Activated T-helper 17 cell treated with anti-CD3 and anti-CD28 coated beads, Interleukin-2, amount 50 U/mL, for 72 hours (primary cell): ENCODE data around the gene RGS6. TPM values are rescaled to one million over a fixed set of nuclear protein-coding genes. Genes with fewer than 3 reads are reported as not detected.

ENCODE experiments used
- ATAC-seq: fragments of 150-1000 bp; cut with Tn5 transposase; replicated peaks from 2 replicates; pipeline ENCODE4 v1.10.0; 2021; ENCODE audit warnings: mild to moderate bottlenecking, moderate library complexity
- H3K27ac Mint-ChIP-seq: one replicate; pipeline ENCODE4 v1.8.0; 2022; ENCODE audit warnings: mixed read lengths
- H3K27me3 Mint-ChIP-seq: one replicate; pipeline ENCODE4 v1.8.0; 2022; ENCODE audit warnings: mixed read lengths
- H3K36me3 Mint-ChIP-seq: one replicate; pipeline ENCODE4 v1.8.0; 2022; ENCODE audit warnings: low read depth, mild to moderate bottlenecking, mixed read lengths
- H3K4me1 Mint-ChIP-seq: one replicate; pipeline ENCODE4 v1.8.0; 2022; ENCODE audit warnings: mixed read lengths
- H3K4me3 Mint-ChIP-seq: one replicate; pipeline ENCODE4 v1.8.0; 2022; ENCODE audit warnings: mild to moderate bottlenecking, mixed read lengths
- H3K9me3 Mint-ChIP-seq: one replicate; pipeline ENCODE4 v1.8.0; 2022; ENCODE audit warnings: mixed read lengths
- total RNA-seq, 2 donors: library from RNA; stranded (reverse); gene quantifications; one replicate each; pipeline ENCODE4 v1.2.3, GENCODE V29; 2022

RGS6 gene
- total RNA-seq, 2 donors from 2014 or later = 1.5 to 1.6 TPM

GRCh38 chr14:72525087-72525915 lies 593.1 kb downstream of the RGS6 start:
- Mint-ChIP-seq H3K9me3 (no peaks in the 10 kb centered on the region), H3K36me3 (no peaks in the 10 kb centered on the region), H3K27me3 (peaks cover 4% of the 10 kb centered on the region), H3K27ac (no peak overlapping the region), H3K4me3 (no peak overlapping the region), H3K4me1 (peaks cover 17% of the 10 kb centered on the region)
- ATAC-seq = no peak

- no peak for ATAC-seq
- Mint-ChIP-seq H3K36me3 (no peaks in the 10 kb centered on the region), H3K4me1 (peaks cover 16% of the 10 kb centered on the region), H3K27me3 (peaks cover 4% of the 10 kb centered on the region), H3K27ac (no peak overlapping the region), H3K9me3 (no peaks in the 10 kb centered on the region), H3K4me3 (no peak overlapping the region)
These were observed 595.4 kb downstream of the RGS6 start for GRCh38 chr14:72527591-72527990.

GRCh38 chr14:72528059-72528862 lies 596.0 kb downstream of the RGS6 start:
- Mint-ChIP-seq H3K27me3 (peaks cover 4% of the 10 kb centered on the region), H3K4me3 (no peak overlapping the region), H3K36me3 (no peaks in the 10 kb centered on the region), H3K27ac (peak overlapping the region; percentile 3), H3K4me1 (peaks cover 17% of the 10 kb centered on the region), H3K9me3 (no peaks in the 10 kb centered on the region)
- ATAC-seq = no peak

- no peak overlapping the region for H3K4me3 Mint-ChIP-seq
- peaks cover 4% of the 10 kb centered on the region for H3K9me3 Mint-ChIP-seq
- no peak for ATAC-seq
- no peaks in the 10 kb centered on the region for H3K36me3 Mint-ChIP-seq
- H3K27me3 Mint-ChIP-seq = peaks cover 4% of the 10 kb centered on the region
- H3K27ac Mint-ChIP-seq = no peak overlapping the region
- peaks cover 17% of the 10 kb centered on the region for H3K4me1 Mint-ChIP-seq
These were observed 596.6 kb downstream of the RGS6 start for GRCh38 chr14:72528863-72529175.

GRCh38 chr14:72532686-72533454 lies 600.6 kb downstream of the RGS6 start:
- no peak for ATAC-seq
- H3K4me3 Mint-ChIP-seq = no peak overlapping the region
- peaks cover 28% of the 10 kb centered on the region for H3K4me1 Mint-ChIP-seq
- no peaks in the 10 kb centered on the region for H3K36me3 Mint-ChIP-seq
- H3K27me3 Mint-ChIP-seq = peaks cover 4% of the 10 kb centered on the region
- peaks cover 4% of the 10 kb centered on the region for H3K9me3 Mint-ChIP-seq
- no peak overlapping the region for H3K27ac Mint-ChIP-seq

GRCh38 chr14:72535485-72535884 lies 603.3 kb downstream of the RGS6 start:
- Mint-ChIP-seq H3K4me3 (peak overlapping the region; percentile 1), H3K4me1 (peaks cover 22% of the 10 kb centered on the region), H3K27me3 (no peaks in the 10 kb centered on the region), H3K9me3 (peaks cover 4% of the 10 kb centered on the region), H3K36me3 (no peaks in the 10 kb centered on the region), H3K27ac (no peak overlapping the region)
- peak; percentile 92 for ATAC-seq

- H3K36me3 Mint-ChIP-seq = no peaks in the 10 kb centered on the region
- peaks cover 4% of the 10 kb centered on the region for H3K9me3 Mint-ChIP-seq
- no peaks in the 10 kb centered on the region for H3K27me3 Mint-ChIP-seq
- H3K4me3 Mint-ChIP-seq = no peak overlapping the region
- no peak for ATAC-seq
- H3K27ac Mint-ChIP-seq = no peak overlapping the region
- H3K4me1 Mint-ChIP-seq = peaks cover 11% of the 10 kb centered on the region
These were observed 606.2 kb downstream of the RGS6 start for GRCh38 chr14:72538387-72538786.

- Mint-ChIP-seq H3K4me3 (no peak overlapping the region), H3K36me3 (no peaks in the 10 kb centered on the region), H3K9me3 (no peaks in the 10 kb centered on the region), H3K27ac (no peak overlapping the region), H3K4me1 (peaks cover 11% of the 10 kb centered on the region), H3K27me3 (no peaks in the 10 kb centered on the region)
- no peak for ATAC-seq
These were observed 607.6 kb downstream of the RGS6 start for GRCh38 chr14:72539661-72540315.

- no peaks in the 10 kb centered on the region for H3K9me3 Mint-ChIP-seq
- ATAC-seq = no peak
- no peaks in the 10 kb centered on the region for H3K27me3 Mint-ChIP-seq
- H3K27ac Mint-ChIP-seq = no peak overlapping the region
- H3K4me1 Mint-ChIP-seq = peaks cover 5% of the 10 kb centered on the region
- H3K36me3 Mint-ChIP-seq = no peaks in the 10 kb centered on the region
- no peak overlapping the region for H3K4me3 Mint-ChIP-seq
These were observed 608.6 kb downstream of the RGS6 start for GRCh38 chr14:72540836-72541235.

- Mint-ChIP-seq H3K36me3 (no peaks in the 10 kb centered on the region), H3K27ac (no peak overlapping the region), H3K4me3 (no peak overlapping the region), H3K9me3 (no peaks in the 10 kb centered on the region), H3K4me1 (no peaks in the 10 kb centered on the region), H3K27me3 (no peaks in the 10 kb centered on the region)
- no peak for ATAC-seq
These were observed 609.3 kb downstream of the RGS6 start for GRCh38 chr14:72541546-72541945.

- H3K9me3 Mint-ChIP-seq = no peaks in the 10 kb centered on the region
- H3K27ac Mint-ChIP-seq = no peak overlapping the region
- no peak overlapping the region for H3K4me3 Mint-ChIP-seq
- no peaks in the 10 kb centered on the region for H3K36me3 Mint-ChIP-seq
- no peak for ATAC-seq
- H3K27me3 Mint-ChIP-seq = no peaks in the 10 kb centered on the region
- H3K4me1 Mint-ChIP-seq = no peaks in the 10 kb centered on the region
These were observed 611.1 kb downstream of the RGS6 start for GRCh38 chr14:72543341-72543740.

- Mint-ChIP-seq H3K4me1 (no peaks in the 10 kb centered on the region), H3K9me3 (no peaks in the 10 kb centered on the region), H3K27ac (no peak overlapping the region), H3K27me3 (no peaks in the 10 kb centered on the region), H3K4me3 (no peak overlapping the region), H3K36me3 (no peaks in the 10 kb centered on the region)
- no peak for ATAC-seq
These were observed 612.6 kb downstream of the RGS6 start for GRCh38 chr14:72544615-72545387.

GRCh38 chr14:72545411-72546311 lies 613.4 kb downstream of the RGS6 start:
- H3K36me3 Mint-ChIP-seq = no peaks in the 10 kb centered on the region
- no peaks in the 10 kb centered on the region for H3K9me3 Mint-ChIP-seq
- ATAC-seq = no peak
- H3K27ac Mint-ChIP-seq = no peak overlapping the region
- no peak overlapping the region for H3K4me3 Mint-ChIP-seq
- no peaks in the 10 kb centered on the region for H3K27me3 Mint-ChIP-seq
- H3K4me1 Mint-ChIP-seq = no peaks in the 10 kb centered on the region
